A673 (cell line): ENCODE measurements around the gene ATP8B4. TPM values are rescaled to one million over a fixed set of nuclear protein-coding genes. Genes with fewer than 3 reads are reported as not detected.

ENCODE experiments used
- BruUV-seq: library from RNA; stranded (reverse); fragments of 400-500 nt; replicated peaks from 2 replicates; lab custom pipeline; 2021; lab: Mats Ljungman, UMichigan
- CTCF ChIA-PET: fragments of 300-600 bp; sonication (Branson Sonifier 250); formaldehyde crosslinking; loops from one replicate; lab custom pipeline; 2022; ENCODE audit warnings: antibody characterized with exemption; lab: Charles Lee
- POLR2A ChIA-PET: fragments of 300-600 bp; sonication (Branson Sonifier 250); formaldehyde crosslinking; loops from one replicate; lab custom pipeline; 2022; ENCODE audit warnings: antibody characterized with exemption; ENCODE audit not compliant: low non-redundant PET; lab: Charles Lee
- DNase-seq: peaks from one replicate; pipeline ENCODE4 v3.0.0-alpha.2; 2015; ENCODE audit warnings: low spot score
- H3K27ac ChIP-seq: fragments of 200-600 bp; sonication (generic); 2 replicates; pipeline ENCODE4 v1.5.1; 2016; ENCODE audit warnings: mixed run types, low read depth, mild to moderate bottlenecking, mixed read lengths, antibody characterized with exemption, low read length; ENCODE audit not compliant: poor library complexity, severe bottlenecking
- H3K27me3 ChIP-seq: fragments of 200-600 bp; sonication (generic); replicated peaks from 2 replicates; pipeline ENCODE4 v1.6.1; 2017; ENCODE audit warnings: mixed run types, low read depth, mild to moderate bottlenecking, mixed read lengths, antibody characterized with exemption, low read length; ENCODE audit not compliant: insufficient read depth, poor library complexity
- H3K36me3 ChIP-seq: fragments of 200-600 bp; sonication (generic); 2 replicates; pipeline ENCODE4 v1.6.1; 2016; ENCODE audit warnings: mixed run types, mild to moderate bottlenecking, mixed read lengths, antibody characterized with exemption, low read length; ENCODE audit not compliant: insufficient read depth, poor library complexity, severe bottlenecking
- H3K4me1 ChIP-seq: fragments of 200-600 bp; sonication (generic); 2 replicates; pipeline ENCODE4 v1.6.1; 2017; ENCODE audit warnings: mixed run types, mild to moderate bottlenecking, mixed read lengths, antibody characterized with exemption, low read length; ENCODE audit not compliant: insufficient read depth, poor library complexity, severe bottlenecking
- H3K4me3 ChIP-seq: fragments of 200-600 bp; sonication (generic); 2 replicates; pipeline ENCODE4 v1.5.1; 2016; ENCODE audit warnings: low read depth, mixed run types, mild to moderate bottlenecking, mixed read lengths, low read length; ENCODE audit not compliant: poor library complexity, severe bottlenecking
- H3K9me3 ChIP-seq: fragments of 200-600 bp; sonication (generic); 2 replicates; pipeline ENCODE4 v1.6.1; 2016; ENCODE audit warnings: mixed run types, low read depth, mild to moderate bottlenecking, mixed read lengths, antibody characterized with exemption, low read length; ENCODE audit not compliant: poor library complexity, severe bottlenecking
- CTCF ChIP-seq: fragments of 300-800, 200-600 bp; sonication (generic); conservative IDR thresholded peaks from 2 replicates; pipeline ENCODE4 v1.5.1; 2017; ENCODE audit warnings: low read depth, mild to moderate bottlenecking, antibody characterized with exemption, low read length, moderate library complexity, mixed read lengths
- EZH2 ChIP-seq: fragments of 200-600 bp; sonication (generic); IDR thresholded peaks from 2 replicates; pipeline ENCODE4 v1.6.1; 2017; ENCODE audit warnings: borderline replicate concordance, low read depth, mild to moderate bottlenecking, mixed read lengths, antibody characterized with exemption, low read length; ENCODE audit not compliant: poor library complexity, severe bottlenecking
- intact Hi-C: fragments of 100-400 bp; cut with micrococcal nuclease; formaldehyde crosslinking; loops from one replicate; pipeline ENCODE4 v1.10.0; 2022; ENCODE audit not compliant: unreplicated experiment
- total RNA-seq: library from RNA; stranded (reverse); gene quantifications from 2 replicates; pipeline ENCODE4 v1.2.3, GENCODE V29; 2021

Gene ATP8B4
- total RNA-seq, 1 experiment from 2014 or later = 0.30 TPM

- Histone ChIP-seq H3K36me3 (no peaks in the 10 kb centered on the region), H3K9me3 (no peaks in the 10 kb centered on the region), H3K27me3 (no peaks in the 10 kb centered on the region), H3K4me3 (no peak overlapping the region), H3K4me1 (no peaks in the 10 kb centered on the region), H3K27ac (no peak overlapping the region)
- no TSS peak for BruUV-seq
- CTCF ChIA-PET = no interaction called here
- POLR2A ChIA-PET = no interaction called here
- DNase-seq = no peak
- TF ChIP-seq CTCF (no peak), EZH2 (no peak)
- intact Hi-C loops = no loop called here
Observed at GRCh38 chr15:50018491-50018890, 100.5 kb downstream of the ATP8B4 start.

GRCh38 chr15:50017522-50017921 is 101.5 kb downstream of the ATP8B4 start:
- DNase-seq = no peak
- Histone ChIP-seq H3K27ac (no peak overlapping the region), H3K4me1 (no peaks in the 10 kb centered on the region), H3K4me3 (no peak overlapping the region), H3K36me3 (no peaks in the 10 kb centered on the region), H3K9me3 (no peaks in the 10 kb centered on the region), H3K27me3 (no peaks in the 10 kb centered on the region)
- TF ChIP-seq CTCF = no peak
- no peak for TF ChIP-seq EZH2
- CTCF ChIA-PET = no interaction called here
- intact Hi-C loops = no loop called here
- POLR2A ChIA-PET = no interaction called here
- no TSS peak for BruUV-seq

GRCh38 chr15:50016951-50017350 is 102.1 kb downstream of the ATP8B4 start:
- no peak overlapping the region for H3K27ac ChIP-seq
- H3K4me3 ChIP-seq = no peak overlapping the region
- H3K36me3 ChIP-seq = no peaks in the 10 kb centered on the region
- CTCF ChIA-PET = interaction anchor here (0.6 kb wide), 1 partner anchor 860 kb away, joined by 4 read pairs; no protein-coding TSS in a partner anchor
- no TSS peak for BruUV-seq
- intact Hi-C loops = no loop called here
- no peaks in the 10 kb centered on the region for H3K27me3 ChIP-seq
- no peak for DNase-seq
- POLR2A ChIA-PET = no interaction called here
- H3K9me3 ChIP-seq = no peaks in the 10 kb centered on the region
- TF ChIP-seq CTCF = no peak
- TF ChIP-seq EZH2 = no peak
- no peaks in the 10 kb centered on the region for H3K4me1 ChIP-seq
